Measurements from ENCODE around the gene RBM4. TPM values are rescaled to one million over a fixed set of nuclear protein-coding genes. Genes with fewer than 3 reads are reported as not detected.

RBM4 gene
- total RNA-seq, 6 experiments from 2014 or later, result 130 to 147 (median 134) TPM

GRCh38 chr11:66626926-66627325 is 11.6 kb upstream of the RBM4 start:
- Mint-ChIP-seq H3K27ac (no peak overlapping the region), H3K36me3 (ENCODE audit: low read depth) (peaks cover 49% of the 10 kb centered on the region), H3K4me3 (no peak overlapping the region), H3K9me3 (no peaks in the 10 kb centered on the region), H3K4me1 (ENCODE audit: low read depth) (peaks cover 18% of the 10 kb centered on the region), H3K27me3 (ENCODE audit: insufficient read depth) (peaks cover 4% of the 10 kb centered on the region)
- no peak for DNase-seq
- TF ChIP-seq, protein P1, sequence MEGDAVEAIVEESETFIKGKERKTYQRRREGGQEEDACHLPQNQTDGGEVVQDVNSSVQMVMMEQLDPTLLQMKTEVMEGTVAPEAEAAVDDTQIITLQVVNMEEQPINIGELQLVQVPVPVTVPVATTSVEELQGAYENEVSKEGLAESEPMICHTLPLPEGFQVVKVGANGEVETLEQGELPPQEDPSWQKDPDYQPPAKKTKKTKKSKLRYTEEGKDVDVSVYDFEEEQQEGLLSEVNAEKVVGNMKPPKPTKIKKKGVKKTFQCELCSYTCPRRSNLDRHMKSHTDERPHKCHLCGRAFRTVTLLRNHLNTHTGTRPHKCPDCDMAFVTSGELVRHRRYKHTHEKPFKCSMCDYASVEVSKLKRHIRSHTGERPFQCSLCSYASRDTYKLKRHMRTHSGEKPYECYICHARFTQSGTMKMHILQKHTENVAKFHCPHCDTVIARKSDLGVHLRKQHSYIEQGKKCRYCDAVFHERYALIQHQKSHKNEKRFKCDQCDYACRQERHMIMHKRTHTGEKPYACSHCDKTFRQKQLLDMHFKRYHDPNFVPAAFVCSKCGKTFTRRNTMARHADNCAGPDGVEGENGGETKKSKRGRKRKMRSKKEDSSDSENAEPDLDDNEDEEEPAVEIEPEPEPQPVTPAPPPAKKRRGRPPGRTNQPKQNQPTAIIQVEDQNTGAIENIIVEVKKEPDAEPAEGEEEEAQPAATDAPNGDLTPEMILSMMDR (IDR thresholded peaks at IDR 0.05), result no peak

- peaks cover 9% of the 10 kb centered on the region for H3K4me1 Mint-ChIP-seq (ENCODE audit: low read depth)
- H3K27ac Mint-ChIP-seq, result no peak overlapping the region
- peaks cover 4% of the 10 kb centered on the region for H3K27me3 Mint-ChIP-seq (ENCODE audit: insufficient read depth)
- TF ChIP-seq, protein P1 (IDR thresholded peaks at IDR 0.05), result no peak
- no peak for DNase-seq
- H3K36me3 Mint-ChIP-seq (ENCODE audit: low read depth), result peaks cover 44% of the 10 kb centered on the region
- H3K9me3 Mint-ChIP-seq, result no peaks in the 10 kb centered on the region
- H3K4me3 Mint-ChIP-seq, result no peak overlapping the region
Measured at GRCh38 chr11:66628061-66628603, 10.4 kb upstream of the RBM4 start.

DNA sequence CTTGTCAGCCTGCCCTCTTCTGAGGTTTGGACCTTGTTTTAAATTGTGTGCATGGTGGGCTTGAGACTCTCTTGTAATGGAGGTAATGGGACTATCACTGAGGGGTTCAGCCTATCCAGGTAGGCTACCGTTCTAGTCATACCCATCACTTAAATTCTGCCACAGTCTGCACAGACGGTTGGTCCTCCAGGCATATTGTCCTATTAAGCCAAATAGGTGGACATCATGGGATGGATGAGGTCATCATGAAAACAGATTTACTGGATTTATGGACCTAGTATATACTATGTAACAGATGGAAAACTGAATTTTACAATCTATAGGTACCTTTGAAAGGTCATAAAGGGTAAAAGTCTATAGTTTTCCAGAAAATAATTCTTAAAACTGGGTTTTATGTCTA is 9.1 kb upstream of the RBM4 start:
- peaks cover 41% of the 10 kb centered on the region for H3K36me3 Mint-ChIP-seq (ENCODE audit: low read depth)
- no peaks in the 10 kb centered on the region for H3K4me1 Mint-ChIP-seq (ENCODE audit: low read depth)
- H3K27me3 Mint-ChIP-seq (ENCODE audit: insufficient read depth), result peaks cover 4% of the 10 kb centered on the region
- H3K4me3 Mint-ChIP-seq, result no peak overlapping the region
- TF ChIP-seq, protein P1 (IDR thresholded peaks at IDR 0.05), result no peak
- no peaks in the 10 kb centered on the region for H3K9me3 Mint-ChIP-seq
- no peak for DNase-seq
- no peak overlapping the region for H3K27ac Mint-ChIP-seq

DNA sequence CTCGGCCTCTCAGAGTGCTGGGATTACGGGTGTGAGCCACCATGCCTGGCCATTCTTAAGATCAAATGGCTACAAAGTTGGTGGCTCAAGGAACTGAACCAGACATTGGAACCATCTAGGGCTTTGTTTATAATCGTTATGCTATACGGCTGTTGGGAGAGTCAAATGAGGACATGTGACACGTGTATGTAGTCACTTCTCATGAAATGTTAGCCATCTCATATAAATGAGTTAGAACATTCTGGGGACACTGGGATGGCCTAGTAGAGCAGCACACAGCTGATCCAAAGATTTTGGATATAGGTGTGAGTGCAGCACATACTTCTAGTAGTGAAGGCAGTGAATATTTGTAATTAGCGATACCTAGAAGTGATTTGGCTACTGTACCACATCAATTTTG is 6.6 kb upstream of the RBM4 start:
- Mint-ChIP-seq H3K9me3 (no peaks in the 10 kb centered on the region), H3K4me3 (no peak overlapping the region), H3K27me3 (ENCODE audit: insufficient read depth) (peaks cover 2% of the 10 kb centered on the region; the same call in 1 of the 2 replicates), H3K27ac (no peak overlapping the region), H3K4me1 (ENCODE audit: low read depth) (peaks cover 7% of the 10 kb centered on the region), H3K36me3 (ENCODE audit: low read depth) (peaks cover 47% of the 10 kb centered on the region)
- DNase-seq, result no peak
- TF ChIP-seq, protein P1 (IDR thresholded peaks at IDR 0.05), result no peak

- H3K4me3 Mint-ChIP-seq, result no peak overlapping the region
- TF ChIP-seq, protein P1 (IDR thresholded peaks at IDR 0.05), result no peak
- peaks cover 18% of the 10 kb centered on the region for H3K4me1 Mint-ChIP-seq (ENCODE audit: low read depth)
- no peak for DNase-seq
- peaks cover 1% of the 10 kb centered on the region; the same call in 1 of the 2 replicates for H3K27me3 Mint-ChIP-seq (ENCODE audit: insufficient read depth)
- no peak overlapping the region for H3K27ac Mint-ChIP-seq
- no peaks in the 10 kb centered on the region for H3K9me3 Mint-ChIP-seq
- H3K36me3 Mint-ChIP-seq (ENCODE audit: low read depth), result peaks cover 40% of the 10 kb centered on the region
Measured at GRCh38 chr11:66632952-66633351, 5.6 kb upstream of the RBM4 start.
